HEK293T (cell line): ENCODE data around the gene CNNM3.

Source experiments
- CTCF ChIA-PET: fragments of 350-600 bp; formaldehyde crosslinking; extraction: SDS; loops from one replicate; lab custom pipeline; 2021; ENCODE audit warnings: antibody characterized with exemption, inconsistent platforms; lab: Yijun Ruan, JAX
- POLR2A ChIA-PET: fragments of 350-600 bp; formaldehyde crosslinking; extraction: SDS; loops from one replicate; lab custom pipeline; 2020; ENCODE audit warnings: antibody characterized with exemption, inconsistent platforms; lab: Yijun Ruan, JAX
- DNase-seq: peaks from one replicate; pipeline ENCODE4 v3.0.0; 2012; ENCODE audit warnings: mixed read lengths; ENCODE audit errors: extremely low spot score
- ARNT ChIP-seq: fragments of 450-650 bp; IDR thresholded peaks from 2 replicates; pipeline ENCODE4 v1.6.1; 2017; ENCODE audit warnings: mild to moderate bottlenecking
- BHLHE40 ChIP-seq: fragments of 450-650 bp; IDR thresholded peaks from 2 replicates; pipeline ENCODE4 v1.6.1; 2016; ENCODE audit warnings: mild to moderate bottlenecking, moderate library complexity, borderline replicate concordance
- CTBP1 ChIP-seq: fragments of 450-650 bp; IDR thresholded peaks from 2 replicates; pipeline ENCODE4 v1.6.1; 2016; ENCODE audit warnings: borderline replicate concordance
- ELF4 ChIP-seq: fragments of 450-650 bp; IDR thresholded peaks from 2 replicates; pipeline ENCODE4 v1.6.1; 2017; ENCODE audit warnings: antibody characterized with exemption
- FOXA1 ChIP-seq: fragments of 450-650 bp; IDR thresholded peaks from 2 replicates; pipeline ENCODE4 v1.6.1; 2016; ENCODE audit warnings: mild to moderate bottlenecking
- FOXK2 ChIP-seq: fragments of 450-650 bp; IDR thresholded peaks from 2 replicates; pipeline ENCODE4 v1.6.1; 2016; ENCODE audit warnings: mild to moderate bottlenecking
- FOXM1 ChIP-seq: fragments of 450-650 bp; IDR thresholded peaks from 2 replicates; pipeline ENCODE4 v1.6.1; 2017; ENCODE audit warnings: mild to moderate bottlenecking, borderline replicate concordance
- HDGF ChIP-seq: fragments of 450-650 bp; IDR thresholded peaks from 2 replicates; pipeline ENCODE4 v1.6.1; 2017; ENCODE audit warnings: antibody characterized with exemption, borderline replicate concordance
- L3MBTL2 ChIP-seq: fragments of 450-650 bp; conservative IDR thresholded peaks from 2 replicates; pipeline ENCODE4 v1.6.1; 2016; ENCODE audit warnings: mild to moderate bottlenecking
- LEF1 ChIP-seq: fragments of 450-650 bp; IDR thresholded peaks from 2 replicates; pipeline ENCODE4 v1.6.1; 2017; ENCODE audit warnings: mild to moderate bottlenecking, borderline replicate concordance
- NFRKB ChIP-seq: fragments of 450-650 bp; IDR thresholded peaks from 2 replicates; pipeline ENCODE4 v1.6.1; 2016; ENCODE audit warnings: mild to moderate bottlenecking, moderate library complexity
- PKNOX1 ChIP-seq: fragments of 450-650 bp; IDR thresholded peaks from 2 replicates; pipeline ENCODE4 v1.6.1; 2016
- SP1 ChIP-seq: fragments of 450-650 bp; IDR thresholded peaks from 2 replicates; pipeline ENCODE4 v1.6.1; 2017
- SUZ12 ChIP-seq: fragments of 450-650 bp; IDR thresholded peaks from 2 replicates; pipeline ENCODE4 v1.6.1; 2016; ENCODE audit warnings: mild to moderate bottlenecking
- TARDBP ChIP-seq: fragments of 450-650 bp; IDR thresholded peaks from 2 replicates; pipeline ENCODE4 v1.6.1; 2016
- ZNF384 ChIP-seq: fragments of 450-650 bp; IDR thresholded peaks from 2 replicates; pipeline ENCODE4 v1.6.1; 2016

Gene CNNM3

GRCh38 chr2:96879545-96880040 lies 63.5 kb downstream of the CNNM3 start:
- no peak for DNase-seq
- POLR2A ChIA-PET, result no interaction called here
- TF ChIP-seq L3MBTL2 (no peak), BHLHE40 (no peak), NFRKB (no peak), LEF1 (no peak), HDGF (no peak), ELF4 (no peak), SUZ12 (no peak), FOXK2 (no peak), FOXA1 (no peak), SP1 (no peak), TARDBP (no peak), FOXM1 (no peak), CTBP1 (no peak), ARNT (no peak), PKNOX1 (no peak)
- CTCF ChIA-PET, result no interaction called here

- CTCF ChIA-PET, result no interaction called here
These were observed 64.8 kb downstream of the CNNM3 start for GRCh38 chr2:96880891-96881273.

GRCh38 chr2:96881349-96882195 lies 65.5 kb downstream of the CNNM3 start:
- no peak for DNase-seq
- ChIA-PET CTCF (no interaction called here), POLR2A (interaction anchor here (0.9 to 1.8 kb wide), 3 partner anchors 9 to 13 kb away, joined by 4 to 6 read pairs (median 4); no protein-coding TSS in a partner anchor)
- TF ChIP-seq TARDBP, result no peak
- TF ChIP-seq L3MBTL2, result no peak
- TF ChIP-seq BHLHE40, result no peak
- TF ChIP-seq LEF1, result no peak

More at GRCh38 chr2:96880891-96881273, 64.8 kb downstream of the CNNM3 start:
- POLR2A ChIA-PET, result interaction anchor here (0.9 to 1.8 kb wide), 3 partner anchors 9 to 13 kb away, joined by 4 to 6 read pairs (median 4); no protein-coding TSS in a partner anchor
- DNase-seq, result no peak
- no peak for TF ChIP-seq HDGF

GRCh38 chr2:96882230-96882629 lies 66.2 kb downstream of the CNNM3 start:
- POLR2A ChIA-PET, result interaction anchor here (1.8 kb wide), 1 partner anchor 8 kb away, joined by 4 read pairs; no protein-coding TSS in a partner anchor
- CTCF ChIA-PET, result no interaction called here
- TF ChIP-seq BHLHE40 (no peak), FOXM1 (no peak), FOXK2 (no peak), ELF4 (no peak), SUZ12 (no peak), CTBP1 (no peak), SP1 (no peak), TARDBP (no peak), L3MBTL2 (no peak)
- no peak for DNase-seq

GRCh38 chr2:96882906-96883305 lies 66.8 kb downstream of the CNNM3 start:
- no peak for DNase-seq
- ChIA-PET CTCF (no interaction called here), POLR2A (no interaction called here)
- TF ChIP-seq SP1, result no peak
- TF ChIP-seq TARDBP, result no peak
- TF ChIP-seq PKNOX1, result no peak
- TF ChIP-seq FOXM1, result no peak
- no peak for TF ChIP-seq FOXK2
- no peak for TF ChIP-seq LEF1
- TF ChIP-seq ZNF384, result no peak
- no peak for TF ChIP-seq FOXA1
- no peak for TF ChIP-seq NFRKB
- no peak for TF ChIP-seq HDGF
- TF ChIP-seq ARNT, result no peak
- TF ChIP-seq ELF4, result no peak
- TF ChIP-seq SUZ12, result no peak
- TF ChIP-seq BHLHE40, result no peak
- TF ChIP-seq L3MBTL2, result no peak
- no peak for TF ChIP-seq CTBP1

GRCh38 chr2:96883306-96883705 lies 67.2 kb downstream of the CNNM3 start:
- CTCF ChIA-PET, result no interaction called here
- POLR2A ChIA-PET, result no interaction called here
- TF ChIP-seq ELF4, result no peak
- TF ChIP-seq FOXM1, result no peak
- TF ChIP-seq ZNF384, result no peak
- no peak for TF ChIP-seq FOXA1
- no peak for TF ChIP-seq LEF1
- no peak for TF ChIP-seq NFRKB
- no peak for TF ChIP-seq FOXK2
- no peak for TF ChIP-seq SP1
- no peak for TF ChIP-seq PKNOX1
- TF ChIP-seq BHLHE40, result no peak
- TF ChIP-seq TARDBP, result no peak
- no peak for TF ChIP-seq CTBP1
- TF ChIP-seq L3MBTL2, result no peak
- no peak for TF ChIP-seq HDGF
- no peak for TF ChIP-seq ARNT
- TF ChIP-seq SUZ12, result no peak

More at GRCh38 chr2:96883306-96883705, 67.2 kb downstream of the CNNM3 start:
- DNase-seq, result no peak
